Adrenal gland (tissue), 12 donors: Measurements from ENCODE around the gene RHOBTB1. TPM values are rescaled to one million over a fixed set of nuclear protein-coding genes. Genes with fewer than 3 reads are reported as not detected.

Experiments used
- DNase-seq, 7 donors: peaks; one replicate each; pipeline ENCODE4 v3.0.0-alpha.2; 2019 to 2020
- H3K27ac ChIP-seq, 5 donors: fragments of 200-600 bp; sonication (generic) in 4 of 5; 1 replicate in 3 of 5; 2 replicates in 2 of 5; pipeline versions ENCODE4 v1.5.1 to v1.8.0; 2016 to 2020; ENCODE audit warnings: mild to moderate bottlenecking in 1 of 5
- H3K27me3 ChIP-seq: fragments of 200-600 bp; 2 replicates; pipeline ENCODE4 v1.8.0; 2021
- H3K36me3 ChIP-seq, 2 donors: fragments of 200-600 bp; replicated peaks in 1 of 2; 1 replicate in 1 of 2; 2 replicates in 1 of 2; pipeline versions ENCODE4 v1.5.1 to v1.8.0; 2018 to 2022
- H3K4me1 ChIP-seq, 2 donors: fragments of 200-600 bp; replicated peaks in 1 of 2; 1 replicate in 1 of 2; 2 replicates in 1 of 2; pipeline versions ENCODE4 v1.5.1 to v1.8.0; 2018 to 2021
- H3K4me3 ChIP-seq, 4 donors: fragments of 200-600 bp; sonication (generic) in 3 of 4; one replicate each; pipeline ENCODE4 v1.5.1; 2016 to 2018
- H3K9me3 ChIP-seq, 3 donors: fragments of 200-600 bp; sonication (generic) in 1 of 3; replicated peaks in 1 of 3; 1 replicate in 2 of 3; 2 replicates in 1 of 3; pipeline versions ENCODE4 v1.5.1 to v1.8.0; 2016 to 2021
- POLR2A ChIP-seq, 2 donors: fragments of 450-650 bp; IDR thresholded peaks; one replicate each; pipeline ENCODE4 v1.6.1; 2017; ENCODE audit warnings: antibody characterized with exemption in 2 of 2, mild to moderate bottlenecking in 2 of 2, moderate library complexity in 1 of 2
- WGBS, 4 donors: extraction: QIAGEN DNeasy Blood & Tissue Kit in 2 of 4; methylation state at CpG; one replicate each; pipeline versions ENCODE4 v1.1.5 to v1.1.7; 2013 to 2017; 5-methylcytosine and 5-hydroxymethylcytosine counted together
- intact Hi-C, 2 donors: fragments of 100-400 bp; cut with DNase I; formaldehyde crosslinking; loops; one replicate each; pipeline versions ENCODE4 v1.14.1 to v1.15.0; 2022 to 2023
- polyA plus RNA-seq, 3 donors: library from polyadenylated mRNA; stranded (reverse); fragments of 200-250 nt in 2 of 3; fragments of 350-450 nt in 1 of 3; fragmentation: Illumina TruSeq in 1 of 3; extraction: RNeasy Lipid Tissue Mini Kit (QIAGEN cat#74804) in 1 of 3; gene quantifications; one replicate each; pipeline ENCODE4 v1.2.3, GENCODE V29; 2013 to 2014
- total RNA-seq, 9 donors: library from RNA; depleted of rRNA in 4 of 9; stranded (reverse); fragments of >200 nt in 4 of 9; fragments of 120-200 nt in 1 of 9; fragmentation: NEBNext Ultra II Directional in 1 of 9; extraction: Animal tissue kit (Norgen Biotek cat#: 25700) in 1 of 9; gene quantifications; one replicate each; pipeline versions ENCODE4 v1.1.0 to v1.2.4, GENCODE V29; 2013 to 2023
- TF ChIP-seq, protein P1 (sequence below), 6 experiments: fragments of 450-650 bp in 4 of 6; fragments of 200-600 bp in 2 of 6; sonication (generic) in 1 of 6; IDR thresholded peaks; 1 replicate in 5 of 6; 2 replicates in 1 of 6; pipeline versions ENCODE4 v1.5.1 to v1.8.0; 2016 to 2021; ENCODE audit warnings: antibody characterized with exemption in 6 of 6, mild to moderate bottlenecking in 2 of 6, moderate library complexity in 1 of 6
- donor health status: healthy with polysubstance abuse.
- donor health status: Bipolar disorder and iron deficiency.
- donor health status: DM: yes; HTN: yes; CAD: no.
- donor health status: DM: no; HTN: no; CAD: no.
- donor health status: DM: no; HTN: no; CAD: no.
- donor health status: DM: yes; HTN: yes; CAD: no.

The RHOBTB1 gene
- total and polyA plus RNA-seq, 12 donors: 7.9 to 122 (median 26.6) TPM

DNA sequence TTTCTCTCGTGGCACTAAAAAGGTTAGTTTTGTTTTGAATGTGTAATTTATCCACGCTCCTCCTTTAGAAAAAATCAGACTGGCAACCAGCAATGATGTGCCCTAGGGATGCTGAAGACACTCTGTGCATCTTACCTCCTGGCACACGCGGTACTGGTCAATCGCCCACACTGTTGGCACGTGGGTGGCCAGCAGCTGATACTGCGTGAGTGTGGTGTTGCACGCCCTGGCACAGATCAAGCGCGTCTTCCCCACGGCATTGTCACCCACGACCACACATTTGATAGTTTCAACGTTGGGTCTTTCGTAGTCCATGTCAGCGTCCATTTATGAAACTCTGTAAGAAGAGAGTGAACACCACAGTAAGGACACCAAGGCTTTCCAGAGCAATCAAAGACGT is 32.8 kb downstream of the RHOBTB1 start:
- H3K4me1 ChIP-seq: peaks cover 12 to 36% of the 10 kb centered on the region in 2 donors
- no peak overlapping the region for H3K4me3 ChIP-seq
- 93 to 96% (median 94%) methylated on average over 16 of the region's 16 CpGs for WGBS, 4 donors
- peak overlapping the region in 2 of 5 donors; percentile 39 to 45 for H3K27ac ChIP-seq
- TF ChIP-seq, protein P1, sequence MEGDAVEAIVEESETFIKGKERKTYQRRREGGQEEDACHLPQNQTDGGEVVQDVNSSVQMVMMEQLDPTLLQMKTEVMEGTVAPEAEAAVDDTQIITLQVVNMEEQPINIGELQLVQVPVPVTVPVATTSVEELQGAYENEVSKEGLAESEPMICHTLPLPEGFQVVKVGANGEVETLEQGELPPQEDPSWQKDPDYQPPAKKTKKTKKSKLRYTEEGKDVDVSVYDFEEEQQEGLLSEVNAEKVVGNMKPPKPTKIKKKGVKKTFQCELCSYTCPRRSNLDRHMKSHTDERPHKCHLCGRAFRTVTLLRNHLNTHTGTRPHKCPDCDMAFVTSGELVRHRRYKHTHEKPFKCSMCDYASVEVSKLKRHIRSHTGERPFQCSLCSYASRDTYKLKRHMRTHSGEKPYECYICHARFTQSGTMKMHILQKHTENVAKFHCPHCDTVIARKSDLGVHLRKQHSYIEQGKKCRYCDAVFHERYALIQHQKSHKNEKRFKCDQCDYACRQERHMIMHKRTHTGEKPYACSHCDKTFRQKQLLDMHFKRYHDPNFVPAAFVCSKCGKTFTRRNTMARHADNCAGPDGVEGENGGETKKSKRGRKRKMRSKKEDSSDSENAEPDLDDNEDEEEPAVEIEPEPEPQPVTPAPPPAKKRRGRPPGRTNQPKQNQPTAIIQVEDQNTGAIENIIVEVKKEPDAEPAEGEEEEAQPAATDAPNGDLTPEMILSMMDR (IDR thresholded peaks at IDR 0.05): no peak
- no peak for TF ChIP-seq POLR2A (IDR thresholded peaks at IDR 0.05)
- intact Hi-C loops: no loop called here
- no peak for DNase-seq
- H3K36me3 ChIP-seq: no peaks in the 10 kb centered on the region
- no peaks in the 10 kb centered on the region for H3K27me3 ChIP-seq
- no peaks in the 10 kb centered on the region for H3K9me3 ChIP-seq

DNA sequence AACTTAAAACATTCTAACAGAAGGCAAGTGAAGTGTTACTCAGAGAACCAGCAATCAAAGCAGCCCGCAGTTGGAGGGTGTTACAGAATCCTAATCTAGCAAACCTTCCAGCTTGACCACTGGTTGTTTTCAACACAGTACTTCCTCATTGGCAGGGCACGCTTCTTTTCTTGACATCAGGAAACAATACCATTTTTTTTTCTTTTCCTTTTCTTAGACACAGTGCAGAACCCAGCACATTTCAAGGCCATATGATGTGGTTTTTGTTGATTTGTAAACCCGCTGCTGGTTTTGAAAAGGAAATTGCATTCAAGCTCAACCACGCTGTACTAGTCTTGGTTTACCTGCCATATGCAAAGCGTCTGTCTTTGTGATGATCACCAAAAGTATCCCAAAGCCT is 33.4 kb downstream of the RHOBTB1 start:
- DNase-seq: peak in 6 of 7 donors; percentile 28 to 64 (median 40)
- Histone ChIP-seq H3K36me3 (no peaks in the 10 kb centered on the region), H3K27me3 (no peaks in the 10 kb centered on the region), H3K4me1 (peaks cover 12 to 42% of the 10 kb centered on the region in 2 donors), H3K9me3 (no peaks in the 10 kb centered on the region), H3K27ac (peak overlapping the region in 4 of 5 donors; percentile 15 to 49 (median 42)), H3K4me3 (no peak overlapping the region)
- TF ChIP-seq, protein P1 (IDR thresholded peaks at IDR 0.05): no peak
- no peak for TF ChIP-seq POLR2A (IDR thresholded peaks at IDR 0.05)
- intact Hi-C loops: no loop called here
- 25 to 34% (median 30%) methylated on average over 5 of the region's 5 CpGs for WGBS, 4 donors

DNA sequence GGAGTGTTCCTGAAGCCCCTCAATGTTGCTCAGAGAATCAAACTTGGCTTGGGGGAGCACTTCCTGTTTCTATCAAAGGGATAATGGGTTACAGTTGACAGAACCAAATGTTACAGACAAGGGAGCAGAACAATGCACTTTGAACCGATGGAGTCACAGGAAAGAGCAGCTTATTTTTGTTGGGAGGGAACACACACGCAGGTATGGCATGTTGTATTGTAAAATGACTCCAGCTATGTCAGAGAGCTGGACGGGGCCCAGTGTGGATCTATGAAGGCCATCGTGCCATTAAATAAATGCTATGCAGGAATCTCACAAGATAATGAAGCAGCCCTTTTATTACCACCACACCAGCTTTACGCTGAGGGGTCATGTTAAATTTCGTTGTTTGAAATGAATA is 35.1 kb downstream of the RHOBTB1 start:
- Histone ChIP-seq H3K4me3 (no peak overlapping the region), H3K9me3 (no peaks in the 10 kb centered on the region), H3K27me3 (no peaks in the 10 kb centered on the region), H3K27ac (no peak overlapping the region), H3K36me3 (no peaks in the 10 kb centered on the region), H3K4me1 (peaks cover 12 to 45% of the 10 kb centered on the region in 2 donors)
- intact Hi-C loops: no loop called here
- no peak for DNase-seq
- 83 to 88% (median 83%) methylated on average over 6 of the region's 6 CpGs for WGBS, 4 donors
- TF ChIP-seq, protein P1 (IDR thresholded peaks at IDR 0.05): no peak
- TF ChIP-seq POLR2A (IDR thresholded peaks at IDR 0.05): no peak

DNA sequence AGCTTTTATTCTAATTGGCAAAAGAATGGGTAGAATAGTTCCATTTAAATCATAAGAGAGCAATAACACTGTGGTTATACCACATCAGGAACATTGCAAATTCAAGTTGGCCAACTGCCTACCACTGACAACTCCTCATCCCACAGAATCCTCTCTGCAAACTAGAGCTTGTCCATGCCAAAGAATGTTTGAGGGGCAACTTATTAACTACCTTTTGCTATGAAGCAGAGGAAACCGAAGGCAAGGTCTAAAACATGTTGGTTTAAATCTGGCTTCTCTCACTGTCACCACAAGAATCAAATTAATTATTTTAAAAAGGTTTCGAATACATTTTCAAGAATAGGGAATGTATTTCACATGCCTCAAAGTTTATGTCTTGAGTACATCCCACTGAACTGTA is 36.0 kb downstream of the RHOBTB1 start:
- Histone ChIP-seq H3K27ac (no peak overlapping the region), H3K36me3 (no peaks in the 10 kb centered on the region), H3K27me3 (no peaks in the 10 kb centered on the region), H3K9me3 (no peaks in the 10 kb centered on the region), H3K4me3 (no peak overlapping the region), H3K4me1 (peaks cover 12 to 45% of the 10 kb centered on the region in 2 donors)
- intact Hi-C loops: no loop called here
- DNase-seq: no peak
- 85 to 95% (median 91%) methylated on average over 2 of the region's 2 CpGs for WGBS, 4 donors
- TF ChIP-seq, protein P1 (IDR thresholded peaks at IDR 0.05): no peak
- no peak for TF ChIP-seq POLR2A (IDR thresholded peaks at IDR 0.05)
